Kidney (tissue), 14 donors: ENCODE data around the gene IFNL2. TPM values are rescaled to one million over a fixed set of nuclear protein-coding genes. Genes with fewer than 3 reads are reported as not detected.

Source experiments
- DNase-seq, 5 donors: peaks; one replicate each; pipeline ENCODE4 v3.0.0-alpha.2; 2013 to 2020
- FAIRE-seq: peaks from 2 replicates; lab custom pipeline; 2012; peaks lifted over from hg19 to GRCh38; lab: Jason Lieb, UNC
- H3K27ac ChIP-seq, 2 donors: one replicate each; pipeline ENCODE4 v1.7.0; 2013; ENCODE audit warnings: low read depth in 2 of 2, low read length in 2 of 2, inconsistent platforms in 1 of 2
- H3K27me3 ChIP-seq: one replicate; pipeline ENCODE4 v1.7.1; 2013; ENCODE audit warnings: low read length, inconsistent platforms; ENCODE audit not compliant: control insufficient read depth, insufficient read depth
- H3K36me3 ChIP-seq, 3 donors: one replicate each; pipeline versions ENCODE4 v1.7.0 to v1.7.1; 2013; ENCODE audit warnings: low read length in 3 of 3, control low read depth in 1 of 3, inconsistent platforms in 1 of 3; ENCODE audit not compliant: insufficient read depth in 3 of 3, control insufficient read depth in 2 of 3
- H3K4me1 ChIP-seq, 3 donors: one replicate each; pipeline versions ENCODE4 v1.7.0 to v1.7.1; 2013; ENCODE audit warnings: low read length in 3 of 3, inconsistent platforms in 1 of 3, low read depth in 1 of 3; ENCODE audit not compliant: control insufficient read depth in 2 of 3, insufficient read depth in 2 of 3
- H3K4me3 ChIP-seq, 3 donors: one replicate each; pipeline versions ENCODE4 v1.7.0 to v1.8.1; 2013; ENCODE audit warnings: low read length in 3 of 3, control low read depth in 1 of 3, inconsistent platforms in 1 of 3
- H3K9ac ChIP-seq, 3 donors: one replicate each; pipeline versions ENCODE4 v1.7.0 to v1.7.1; 2013; ENCODE audit warnings: low read length in 3 of 3, control low read depth in 1 of 3, inconsistent platforms in 1 of 3
- H3K9me3 ChIP-seq, 3 donors: one replicate each; pipeline versions ENCODE4 v1.7.0 to v1.7.1; 2013; ENCODE audit warnings: low read length in 3 of 3, control low read depth in 1 of 3, inconsistent platforms in 1 of 3; ENCODE audit not compliant: control insufficient read depth in 2 of 3, insufficient read depth in 1 of 3
- CTCF ChIP-seq: IDR thresholded peaks from 3 replicates; pipeline ENCODE4 v1.5.1; 2012; ENCODE audit warnings: mild to moderate bottlenecking, moderate library complexity, borderline replicate concordance; ENCODE audit not compliant: insufficient read depth; ENCODE audit errors: extremely low read depth
- intact Hi-C: fragments of 100-400 bp; cut with DNase I; formaldehyde crosslinking; loops from one replicate; pipeline ENCODE4 v1.11.1; 2022
- polyA plus RNA-seq: library from polyadenylated mRNA; stranded (reverse); fragments of 350-450 nt; fragmentation: Illumina TruSeq; extraction: RNeasy Lipid Tissue Mini Kit (QIAGEN cat#74804); gene quantifications from one replicate; pipeline ENCODE4 v1.2.3, GENCODE V29; 2014; ENCODE audit warnings: low read depth, low replicate concordance; ENCODE audit not compliant: insufficient read depth
- total RNA-seq: library from RNA; stranded (reverse); fragmentation: NEBNext Ultra II Directional; extraction: Animal tissue kit (Norgen Biotek cat#: 25700); gene quantifications from one replicate; pipeline ENCODE4 v1.2.1, GENCODE V29; 2021
- donor health status: control.
- donor health status: control.
- donor health status: control.
- donor health status: control.
- donor health status: control.
- donor health status: DM: yes; HTN: yes; CAD: no.
- donor health status: Normal renal cell carcinoma (clear cell type).

The IFNL2 gene
- total and polyA plus RNA-seq, 2 donors from 2014 or later = not detected

GRCh38 chr19:39254531-39255345 lies 13.5 kb upstream of the IFNL2 start:
- Histone ChIP-seq H3K27me3 (no peaks in the 10 kb centered on the region), H3K9me3 (no peaks in the 10 kb centered on the region), H3K4me1 (no peaks in the 10 kb centered on the region), H3K4me3 (no peak overlapping the region), H3K27ac (no peak overlapping the region), H3K9ac (no peak overlapping the region), H3K36me3 (no peaks in the 10 kb centered on the region)
- DNase-seq = no peak
- FAIRE-seq = no peak
- intact Hi-C loops = no loop called here
- TF ChIP-seq CTCF = no peak

GRCh38 chr19:39257227-39257626 lies 11.0 kb upstream of the IFNL2 start:
- FAIRE-seq (no peak), DNase-seq (no peak)

DNA sequence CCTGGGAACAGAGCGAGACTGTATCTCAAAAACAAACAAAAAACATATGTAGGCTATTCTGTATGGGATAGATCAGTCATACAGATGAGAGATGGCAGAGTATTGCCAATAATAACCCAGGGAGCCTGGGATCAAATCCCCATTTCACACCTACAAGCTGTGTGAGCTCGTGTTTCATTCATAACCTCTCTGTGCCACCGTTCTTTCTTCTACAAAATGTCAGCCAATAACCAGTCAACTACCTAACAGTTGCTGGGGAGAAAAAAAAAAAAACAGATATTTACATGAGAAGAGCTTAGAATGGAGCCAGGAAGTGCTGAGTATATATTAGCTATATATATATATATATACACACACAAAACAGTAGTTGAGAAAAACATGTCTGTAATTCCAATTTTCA lies 6.5 kb upstream of the IFNL2 start:
- no peaks in the 10 kb centered on the region for H3K4me1 ChIP-seq
- TF ChIP-seq CTCF = no peak
- FAIRE-seq (no peak), DNase-seq (no peak)
- no peaks in the 10 kb centered on the region for H3K36me3 ChIP-seq
- no peak overlapping the region for H3K9ac ChIP-seq
- intact Hi-C loops = no loop called here
- no peak overlapping the region for H3K27ac ChIP-seq
- no peak overlapping the region for H3K4me3 ChIP-seq
- peaks cover 22% of the 10 kb centered on the region for H3K27me3 ChIP-seq
- no peaks in the 10 kb centered on the region for H3K9me3 ChIP-seq

More at GRCh38 chr19:39257227-39257626, 11.0 kb upstream of the IFNL2 start:
- H3K27me3 ChIP-seq = peaks cover 4% of the 10 kb centered on the region
- no peak for TF ChIP-seq CTCF
- H3K27ac ChIP-seq = no peak overlapping the region
- H3K4me1 ChIP-seq = no peaks in the 10 kb centered on the region
- no peak overlapping the region for H3K9ac ChIP-seq
- H3K4me3 ChIP-seq = no peak overlapping the region
- no peaks in the 10 kb centered on the region for H3K36me3 ChIP-seq
- intact Hi-C loops = no loop called here
- H3K9me3 ChIP-seq = no peaks in the 10 kb centered on the region
